ENCODE data around the gene DCDC1. TPM values are rescaled to one million over a fixed set of nuclear protein-coding genes. Genes with fewer than 3 reads are reported as not detected.
A peak's percentile ranks its signal among the peaks of the same experiment; 100 is the strongest.

Gene DCDC1
- total and polyA plus RNA-seq, 2 donors: 0.25 to 0.28 TPM

DNA sequence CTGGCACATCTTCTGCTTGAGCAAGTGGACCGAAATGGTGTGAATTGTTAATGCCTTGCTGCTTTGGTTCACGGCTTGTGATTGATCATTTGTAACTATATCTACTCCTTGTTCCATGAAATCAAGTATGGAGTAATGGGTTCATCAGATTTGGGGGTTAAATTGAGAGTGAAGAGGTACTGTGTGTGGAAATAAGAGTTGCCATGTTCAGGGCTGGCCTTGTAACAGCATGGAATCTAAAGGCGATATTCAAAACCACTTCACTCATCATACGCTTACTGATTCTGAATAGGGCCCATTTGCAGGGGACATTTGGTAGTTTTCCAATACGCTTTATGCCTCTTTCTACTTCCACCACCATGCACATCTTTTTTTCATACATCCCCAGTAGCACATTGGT, 122.2 kb downstream of the DCDC1 start:
- H3K4me3 ChIP-seq (ENCODE audit: low read length in 2 of 2): no peak overlapping the region
- H3K9me3 ChIP-seq (ENCODE audit: control insufficient read depth in 2 of 2, insufficient read depth in 1 of 2, low read length in 1 of 2): no peaks in the 10 kb centered on the region
- no peak for DNase-seq (ENCODE audit: low read depth in 6 of 9, low spot score in 9 of 9)
- H3K27me3 ChIP-seq (ENCODE audit: control insufficient read depth in 2 of 2, insufficient read depth in 1 of 2, low read length in 1 of 2): no peaks in the 10 kb centered on the region
- H3K36me3 ChIP-seq (ENCODE audit: control insufficient read depth in 2 of 2, insufficient read depth in 2 of 2, low read length in 1 of 2): no peaks in the 10 kb centered on the region
- no peak overlapping the region for H3K27ac ChIP-seq (ENCODE audit: low read depth in 1 of 2, low read length in 1 of 2)
- no peaks in the 10 kb centered on the region for H3K4me1 ChIP-seq (ENCODE audit: control insufficient read depth in 2 of 2, insufficient read depth in 2 of 2, low read length in 2 of 2)
- 96% methylated on average over 5 of the region's 5 CpGs for WGBS

- H3K4me3 ChIP-seq (ENCODE audit: low read length in 2 of 2): no peak overlapping the region
- no peak overlapping the region for H3K27ac ChIP-seq (ENCODE audit: low read depth in 1 of 2, low read length in 1 of 2)
- WGBS: 90% methylated on average over 4 of the region's 4 CpGs
- H3K4me1 ChIP-seq (ENCODE audit: control insufficient read depth in 2 of 2, insufficient read depth in 2 of 2, low read length in 2 of 2): no peaks in the 10 kb centered on the region
- no peak for DNase-seq (ENCODE audit: low read depth in 6 of 9, low spot score in 9 of 9)
- no peaks in the 10 kb centered on the region for H3K9me3 ChIP-seq (ENCODE audit: control insufficient read depth in 2 of 2, insufficient read depth in 1 of 2, low read length in 1 of 2)
- no peaks in the 10 kb centered on the region for H3K27me3 ChIP-seq (ENCODE audit: control insufficient read depth in 2 of 2, insufficient read depth in 1 of 2, low read length in 1 of 2)
- H3K36me3 ChIP-seq (ENCODE audit: control insufficient read depth in 2 of 2, insufficient read depth in 2 of 2, low read length in 1 of 2): no peaks in the 10 kb centered on the region
These were observed 122.9 kb downstream of the DCDC1 start for GRCh38 chr11:31246451-31247165.

- H3K36me3 ChIP-seq (ENCODE audit: control insufficient read depth in 2 of 2, insufficient read depth in 2 of 2, low read length in 1 of 2): no peaks in the 10 kb centered on the region
- WGBS: 95% methylated on average over 1 of the region's 1 CpG
- DNase-seq (ENCODE audit: low read depth in 6 of 9, low spot score in 9 of 9): no peak
- no peaks in the 10 kb centered on the region for H3K9me3 ChIP-seq (ENCODE audit: control insufficient read depth in 2 of 2, insufficient read depth in 1 of 2, low read length in 1 of 2)
- no peak overlapping the region for H3K4me3 ChIP-seq (ENCODE audit: low read length in 2 of 2)
- no peak overlapping the region for H3K27ac ChIP-seq (ENCODE audit: low read depth in 1 of 2, low read length in 1 of 2)
- H3K4me1 ChIP-seq (ENCODE audit: control insufficient read depth in 2 of 2, insufficient read depth in 2 of 2, low read length in 2 of 2): no peaks in the 10 kb centered on the region
- H3K27me3 ChIP-seq (ENCODE audit: control insufficient read depth in 2 of 2, insufficient read depth in 1 of 2, low read length in 1 of 2): no peaks in the 10 kb centered on the region
These were observed 125.8 kb downstream of the DCDC1 start for GRCh38 chr11:31243706-31244105.

GRCh38 chr11:31240340-31240904, 129.1 kb downstream of the DCDC1 start:
- no peak overlapping the region for H3K4me3 ChIP-seq (ENCODE audit: low read length in 2 of 2)
- no peak overlapping the region for H3K27ac ChIP-seq (ENCODE audit: low read depth in 1 of 2, low read length in 1 of 2)
- no peaks in the 10 kb centered on the region for H3K9me3 ChIP-seq (ENCODE audit: control insufficient read depth in 2 of 2, insufficient read depth in 1 of 2, low read length in 1 of 2)
- DNase-seq (ENCODE audit: low read depth in 6 of 9, low spot score in 9 of 9): peak in 4 of 9 donors; percentile 3 to 37 (median 14)
- H3K36me3 ChIP-seq (ENCODE audit: control insufficient read depth in 2 of 2, insufficient read depth in 2 of 2, low read length in 1 of 2): no peaks in the 10 kb centered on the region
- no peaks in the 10 kb centered on the region for H3K27me3 ChIP-seq (ENCODE audit: control insufficient read depth in 2 of 2, insufficient read depth in 1 of 2, low read length in 1 of 2)
- WGBS: 23% methylated on average over 5 of the region's 5 CpGs
- H3K4me1 ChIP-seq (ENCODE audit: control insufficient read depth in 2 of 2, insufficient read depth in 2 of 2, low read length in 2 of 2): no peaks in the 10 kb centered on the region

DNA sequence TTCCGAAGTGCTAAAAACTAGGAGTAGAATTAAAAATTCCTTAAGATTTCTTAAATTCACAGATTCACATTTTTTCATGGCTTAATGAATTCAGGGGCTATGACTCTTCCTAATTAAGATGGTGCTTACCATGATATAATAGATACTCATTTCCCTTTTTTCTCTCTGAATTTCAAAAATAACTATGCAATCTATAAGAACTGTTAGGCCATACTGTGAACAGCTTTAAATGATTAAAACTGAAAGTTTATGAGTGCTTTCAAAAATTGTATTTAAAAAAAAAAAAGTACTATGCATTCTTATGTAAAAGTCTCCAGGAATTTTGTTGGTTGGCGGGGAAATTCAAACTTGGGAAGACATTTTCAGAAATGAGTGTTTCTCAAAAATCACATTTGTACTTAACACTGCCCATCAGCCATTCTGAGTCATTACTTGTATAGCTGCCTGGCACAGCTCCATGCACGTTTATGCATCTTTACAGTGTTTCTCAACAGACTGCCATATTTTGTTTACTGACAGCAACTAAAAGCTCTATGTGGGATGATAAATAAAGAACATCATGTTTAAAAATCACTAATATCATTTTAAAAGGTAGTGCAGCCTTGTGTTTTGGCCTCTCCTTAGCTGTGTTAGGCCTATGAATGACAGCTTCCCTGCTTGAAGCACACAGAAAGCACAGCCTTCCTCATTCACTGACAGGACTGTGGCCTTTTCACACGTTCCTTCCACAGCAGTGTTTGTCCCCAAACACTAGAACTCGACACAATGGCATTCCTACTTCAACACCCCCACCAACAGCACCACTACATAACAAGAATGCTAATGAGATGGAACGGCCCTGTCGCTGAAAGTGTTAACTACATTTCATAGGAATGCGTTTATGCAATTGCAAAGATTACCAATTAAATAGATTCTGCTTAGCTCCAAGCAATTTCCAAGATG, 131.4 kb downstream of the DCDC1 start:
- 84% methylated on average over 8 of the region's 8 CpGs for WGBS
- no peak for DNase-seq (ENCODE audit: low read depth in 6 of 9, low spot score in 9 of 9)
- H3K27ac ChIP-seq (ENCODE audit: low read depth in 1 of 2, low read length in 1 of 2): no peak overlapping the region
- no peaks in the 10 kb centered on the region for H3K27me3 ChIP-seq (ENCODE audit: control insufficient read depth in 2 of 2, insufficient read depth in 1 of 2, low read length in 1 of 2)
- H3K4me1 ChIP-seq (ENCODE audit: control insufficient read depth in 2 of 2, insufficient read depth in 2 of 2, low read length in 2 of 2): no peaks in the 10 kb centered on the region
- no peak overlapping the region for H3K4me3 ChIP-seq (ENCODE audit: low read length in 2 of 2)
- no peaks in the 10 kb centered on the region for H3K9me3 ChIP-seq (ENCODE audit: control insufficient read depth in 2 of 2, insufficient read depth in 1 of 2, low read length in 1 of 2)
- H3K36me3 ChIP-seq (ENCODE audit: control insufficient read depth in 2 of 2, insufficient read depth in 2 of 2, low read length in 1 of 2): no peaks in the 10 kb centered on the region

- no peaks in the 10 kb centered on the region for H3K4me1 ChIP-seq (ENCODE audit: control insufficient read depth in 2 of 2, insufficient read depth in 2 of 2, low read length in 2 of 2)
- H3K36me3 ChIP-seq (ENCODE audit: control insufficient read depth in 2 of 2, insufficient read depth in 2 of 2, low read length in 1 of 2): no peaks in the 10 kb centered on the region
- WGBS: 8% methylated on average over 1 of the region's 1 CpG
- no peak overlapping the region for H3K27ac ChIP-seq (ENCODE audit: low read depth in 1 of 2, low read length in 1 of 2)
- H3K9me3 ChIP-seq (ENCODE audit: control insufficient read depth in 2 of 2, insufficient read depth in 1 of 2, low read length in 1 of 2): no peaks in the 10 kb centered on the region
- no peak for DNase-seq (ENCODE audit: low read depth in 6 of 9, low spot score in 9 of 9)
- H3K27me3 ChIP-seq (ENCODE audit: control insufficient read depth in 2 of 2, insufficient read depth in 1 of 2, low read length in 1 of 2): no peaks in the 10 kb centered on the region
- H3K4me3 ChIP-seq (ENCODE audit: low read length in 2 of 2): no peak overlapping the region
These were observed 133.4 kb downstream of the DCDC1 start for GRCh38 chr11:31236143-31236542.

DNA sequence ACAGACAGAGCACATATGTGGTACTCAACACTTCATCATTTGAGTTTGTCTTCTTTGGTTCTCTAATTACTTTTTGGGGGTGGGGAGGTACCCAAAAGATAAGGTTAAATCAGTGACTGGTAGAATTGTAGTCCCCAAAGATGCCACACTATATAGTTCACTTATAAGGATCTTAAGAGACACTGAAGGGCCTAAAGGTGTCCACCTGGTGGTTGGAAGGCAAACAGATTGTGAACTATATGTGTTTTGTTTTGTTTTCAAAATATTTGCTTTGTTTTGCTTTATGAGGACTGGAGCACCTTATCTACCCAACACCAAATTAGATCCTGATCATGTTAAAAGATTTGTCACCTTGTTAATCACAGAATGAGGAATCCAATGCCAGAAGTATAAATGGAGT, 136.1 kb downstream of the DCDC1 start:
- no peak for DNase-seq (ENCODE audit: low read depth in 6 of 9, low spot score in 9 of 9)
- Histone ChIP-seq H3K4me1 (ENCODE audit: control insufficient read depth in 2 of 2, insufficient read depth in 2 of 2, low read length in 2 of 2) (no peaks in the 10 kb centered on the region), H3K9me3 (ENCODE audit: control insufficient read depth in 2 of 2, insufficient read depth in 1 of 2, low read length in 1 of 2) (no peaks in the 10 kb centered on the region), H3K27me3 (ENCODE audit: control insufficient read depth in 2 of 2, insufficient read depth in 1 of 2, low read length in 1 of 2) (no peaks in the 10 kb centered on the region), H3K27ac (ENCODE audit: low read depth in 1 of 2, low read length in 1 of 2) (no peak overlapping the region), H3K4me3 (ENCODE audit: low read length in 2 of 2) (no peak overlapping the region), H3K36me3 (ENCODE audit: control insufficient read depth in 2 of 2, insufficient read depth in 2 of 2, low read length in 1 of 2) (no peaks in the 10 kb centered on the region)

DNA sequence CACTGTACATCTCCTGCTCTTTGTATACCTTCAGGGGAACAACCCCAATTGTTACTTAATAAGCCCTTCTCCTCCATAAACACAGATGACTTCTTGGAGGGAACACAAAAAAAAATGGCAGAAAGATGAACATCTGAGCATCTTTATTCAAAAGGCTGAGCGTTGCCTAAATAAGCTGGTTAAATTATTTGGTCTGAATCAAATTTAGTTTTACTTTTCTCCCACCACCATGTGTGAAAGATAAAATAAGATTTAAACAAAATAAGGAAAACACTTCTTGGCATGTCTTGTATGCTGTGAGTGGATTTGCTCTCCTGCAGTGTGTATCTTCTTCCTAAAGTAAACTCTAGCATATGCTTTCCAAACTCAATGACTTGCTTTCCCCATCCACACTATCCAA, 137.9 kb downstream of the DCDC1 start:
- DNase-seq (ENCODE audit: low read depth in 6 of 9, low spot score in 9 of 9): no peak
- no peaks in the 10 kb centered on the region for H3K27me3 ChIP-seq (ENCODE audit: control insufficient read depth in 2 of 2, insufficient read depth in 1 of 2, low read length in 1 of 2)
- no peaks in the 10 kb centered on the region for H3K36me3 ChIP-seq (ENCODE audit: control insufficient read depth in 2 of 2, insufficient read depth in 2 of 2, low read length in 1 of 2)
- no peaks in the 10 kb centered on the region for H3K9me3 ChIP-seq (ENCODE audit: control insufficient read depth in 2 of 2, insufficient read depth in 1 of 2, low read length in 1 of 2)
- WGBS: 95% methylated on average over 1 of the region's 1 CpG
- no peaks in the 10 kb centered on the region for H3K4me1 ChIP-seq (ENCODE audit: control insufficient read depth in 2 of 2, insufficient read depth in 2 of 2, low read length in 2 of 2)
- H3K4me3 ChIP-seq (ENCODE audit: low read length in 2 of 2): no peak overlapping the region
- H3K27ac ChIP-seq (ENCODE audit: low read depth in 1 of 2, low read length in 1 of 2): no peak overlapping the region

DNA sequence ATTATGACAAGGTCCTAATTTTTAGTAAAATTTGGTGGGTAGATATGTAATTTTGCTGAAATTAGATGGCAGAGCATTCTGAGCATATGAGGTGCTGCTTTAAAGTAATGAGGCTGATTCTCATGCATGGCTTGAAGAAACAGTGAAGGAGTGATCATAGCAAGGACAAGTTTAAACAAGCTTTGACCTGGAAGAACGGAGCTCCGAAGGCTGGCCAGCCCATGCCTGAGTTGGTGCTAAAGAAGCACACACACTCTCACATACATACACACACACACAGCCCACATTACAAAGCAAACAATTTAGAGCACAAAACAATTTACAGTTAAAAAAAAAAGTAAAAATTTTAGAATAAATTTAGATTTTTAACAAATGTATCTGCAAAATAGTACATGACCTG, 150.7 kb downstream of the DCDC1 start:
- no peaks in the 10 kb centered on the region for H3K36me3 ChIP-seq (ENCODE audit: control insufficient read depth in 2 of 2, insufficient read depth in 2 of 2, low read length in 1 of 2)
- H3K27me3 ChIP-seq (ENCODE audit: control insufficient read depth in 2 of 2, insufficient read depth in 1 of 2, low read length in 1 of 2): no peaks in the 10 kb centered on the region
- H3K4me3 ChIP-seq (ENCODE audit: low read length in 2 of 2): no peak overlapping the region
- H3K9me3 ChIP-seq (ENCODE audit: control insufficient read depth in 2 of 2, insufficient read depth in 1 of 2, low read length in 1 of 2): no peaks in the 10 kb centered on the region
- DNase-seq (ENCODE audit: low read depth in 6 of 9, low spot score in 9 of 9): no peak
- no peak overlapping the region for H3K27ac ChIP-seq (ENCODE audit: low read depth in 1 of 2, low read length in 1 of 2)
- no peaks in the 10 kb centered on the region for H3K4me1 ChIP-seq (ENCODE audit: control insufficient read depth in 2 of 2, insufficient read depth in 2 of 2, low read length in 2 of 2)
- 87% methylated on average over 2 of the region's 2 CpGs for WGBS
